Spleen (tissue), 7 donors: ENCODE results near the gene CRNN.

ENCODE experiments used
- POLR2A ChIP-seq, 3 donors: fragments of 450-650 bp; IDR thresholded peaks; one replicate each; pipeline ENCODE4 v1.5.1; 2017; ENCODE audit warnings: antibody characterized with exemption in 3 of 3, mild to moderate bottlenecking in 1 of 3
- POLR2AphosphoS5 ChIP-seq, 3 donors: sonication (generic); formaldehyde crosslinking; IDR thresholded peaks; one replicate each; pipeline ENCODE4 v1.5.1; 2017; ENCODE audit warnings: antibody characterized with exemption in 3 of 3
- TF ChIP-seq, protein P1 (sequence below), 11 experiments: fragments of 200-600 bp in 7 of 11; fragments of 450-650 bp in 4 of 11; sonication (generic) in 4 of 11; IDR thresholded peaks in 8 of 11; conservative IDR thresholded peaks in 3 of 11; 1 replicate in 7 of 11; 2 replicates in 4 of 11; pipeline versions ENCODE4 v1.4.0 to v1.8.0; 2016 to 2021; ENCODE audit warnings: antibody characterized with exemption in 11 of 11, inconsistent platforms in 4 of 11, mild to moderate bottlenecking in 1 of 11
- donor health status: DM: no; HTN: no; CAD: no; lungs with moderate emphysema.
- donor health status: DM: no; HTN: no; CAD: no.
- donor health status: DM: no; HTN: no; CAD: no.

DNA sequence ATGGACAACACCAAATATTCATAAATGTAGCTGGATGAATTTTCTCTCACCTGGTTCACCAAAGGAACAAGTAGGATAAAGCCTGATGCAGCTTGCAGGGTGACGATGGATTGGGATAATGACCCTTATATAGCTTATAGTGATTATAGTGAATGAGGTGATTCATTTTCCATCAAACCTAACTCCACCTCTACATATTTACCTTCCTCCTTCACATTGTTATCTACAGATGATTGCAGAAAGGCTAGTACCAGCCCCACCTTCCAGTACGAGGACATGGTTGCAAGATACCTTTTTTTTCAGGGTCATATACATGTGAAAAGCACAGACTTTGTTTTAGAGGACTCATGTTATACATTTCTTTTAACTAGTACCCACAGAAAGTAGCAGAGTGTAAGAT is 54.2 kb downstream of the CRNN start, which contains the start of gene FLG2:
- TF ChIP-seq, protein P1, sequence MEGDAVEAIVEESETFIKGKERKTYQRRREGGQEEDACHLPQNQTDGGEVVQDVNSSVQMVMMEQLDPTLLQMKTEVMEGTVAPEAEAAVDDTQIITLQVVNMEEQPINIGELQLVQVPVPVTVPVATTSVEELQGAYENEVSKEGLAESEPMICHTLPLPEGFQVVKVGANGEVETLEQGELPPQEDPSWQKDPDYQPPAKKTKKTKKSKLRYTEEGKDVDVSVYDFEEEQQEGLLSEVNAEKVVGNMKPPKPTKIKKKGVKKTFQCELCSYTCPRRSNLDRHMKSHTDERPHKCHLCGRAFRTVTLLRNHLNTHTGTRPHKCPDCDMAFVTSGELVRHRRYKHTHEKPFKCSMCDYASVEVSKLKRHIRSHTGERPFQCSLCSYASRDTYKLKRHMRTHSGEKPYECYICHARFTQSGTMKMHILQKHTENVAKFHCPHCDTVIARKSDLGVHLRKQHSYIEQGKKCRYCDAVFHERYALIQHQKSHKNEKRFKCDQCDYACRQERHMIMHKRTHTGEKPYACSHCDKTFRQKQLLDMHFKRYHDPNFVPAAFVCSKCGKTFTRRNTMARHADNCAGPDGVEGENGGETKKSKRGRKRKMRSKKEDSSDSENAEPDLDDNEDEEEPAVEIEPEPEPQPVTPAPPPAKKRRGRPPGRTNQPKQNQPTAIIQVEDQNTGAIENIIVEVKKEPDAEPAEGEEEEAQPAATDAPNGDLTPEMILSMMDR (IDR thresholded peaks at IDR 0.05 in 8 of 11, conservative IDR thresholded peaks at IDR 0.05 in 3 of 11) = no peak
- no peak for TF ChIP-seq POLR2AphosphoS5 (IDR thresholded peaks at IDR 0.05)
- TF ChIP-seq POLR2A (IDR thresholded peaks at IDR 0.05) = no peak
